GM19240 (cell line): ENCODE measurements around the gene TERT.
"Not testable (repeated sequence)": the region's sequence is repeated elsewhere in the genome, so short reads cannot be mapped to it uniquely, and the experiment has no call there.

Experiments used
- DNase-seq: peaks from one replicate; pipeline ENCODE4 v3.0.0; 2011; ENCODE audit warnings: low spot score; ENCODE audit not compliant: insufficient read length

TERT gene

DNA sequence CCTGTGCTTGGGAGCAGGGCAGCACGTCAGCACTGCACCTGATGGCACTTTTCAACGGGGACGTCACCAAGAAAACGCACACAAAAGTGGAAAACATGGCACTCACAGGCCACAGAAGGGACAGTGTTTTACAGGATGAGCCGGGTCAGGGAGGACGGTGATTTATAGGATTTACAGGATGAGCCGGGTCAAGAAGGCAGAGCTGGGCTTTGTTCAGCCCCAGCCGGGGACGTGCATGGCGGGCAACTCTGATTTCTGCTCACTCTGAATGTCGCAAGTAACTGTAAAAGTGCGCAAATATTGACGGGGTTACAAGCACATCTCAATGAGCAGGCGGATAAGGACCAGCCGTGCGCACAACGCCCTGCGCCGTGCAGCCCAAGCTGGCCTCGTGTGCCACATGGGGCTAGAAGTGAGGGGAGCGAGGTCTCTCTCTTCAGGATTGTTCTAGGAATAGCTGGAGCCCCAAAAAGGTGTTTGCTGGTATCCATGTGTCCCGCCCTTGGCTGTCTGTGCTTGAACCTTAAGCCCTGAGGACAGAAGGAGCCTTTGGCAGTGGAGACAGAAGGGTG lies 53.3 kb downstream of the TERT start:
- no peak for DNase-seq

DNA sequence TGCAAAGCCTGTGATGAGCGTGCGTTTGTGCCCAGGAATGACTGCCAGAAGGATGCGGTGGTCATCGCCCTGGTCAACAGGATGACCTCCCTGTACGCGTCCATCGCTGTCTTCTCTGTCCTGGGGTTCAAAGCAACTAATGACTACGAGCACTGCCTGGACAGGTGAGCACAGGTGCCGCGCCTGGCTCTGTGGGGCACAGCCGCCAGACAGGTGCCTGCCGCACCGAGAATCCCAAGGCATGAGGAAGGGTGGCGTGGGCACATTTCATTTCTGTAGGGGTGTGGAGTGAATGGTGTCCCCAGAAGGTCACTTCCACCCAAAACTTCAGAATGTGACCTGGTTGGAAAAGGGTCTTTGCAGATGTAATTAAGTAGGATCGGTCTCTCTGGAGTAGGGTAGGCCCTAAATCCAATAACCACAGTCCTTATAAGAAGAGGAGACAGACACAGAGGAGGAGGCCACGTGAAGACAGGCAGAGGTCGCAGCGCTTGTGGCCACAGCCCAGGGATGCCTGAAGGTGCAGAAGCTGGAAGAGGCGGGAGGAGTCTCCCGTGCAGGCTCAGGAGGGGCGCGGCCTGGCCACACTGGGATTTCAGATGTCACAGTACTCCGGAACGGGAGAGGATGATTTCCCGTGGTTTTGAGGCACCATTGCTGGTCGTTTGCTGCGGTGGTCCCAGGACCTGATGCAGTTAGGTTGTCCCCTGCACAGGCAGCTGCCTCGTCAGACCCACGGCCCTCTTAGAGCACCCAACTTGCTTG lies 54.2 kb downstream of the TERT start:
- DNase-seq: no peak

DNA sequence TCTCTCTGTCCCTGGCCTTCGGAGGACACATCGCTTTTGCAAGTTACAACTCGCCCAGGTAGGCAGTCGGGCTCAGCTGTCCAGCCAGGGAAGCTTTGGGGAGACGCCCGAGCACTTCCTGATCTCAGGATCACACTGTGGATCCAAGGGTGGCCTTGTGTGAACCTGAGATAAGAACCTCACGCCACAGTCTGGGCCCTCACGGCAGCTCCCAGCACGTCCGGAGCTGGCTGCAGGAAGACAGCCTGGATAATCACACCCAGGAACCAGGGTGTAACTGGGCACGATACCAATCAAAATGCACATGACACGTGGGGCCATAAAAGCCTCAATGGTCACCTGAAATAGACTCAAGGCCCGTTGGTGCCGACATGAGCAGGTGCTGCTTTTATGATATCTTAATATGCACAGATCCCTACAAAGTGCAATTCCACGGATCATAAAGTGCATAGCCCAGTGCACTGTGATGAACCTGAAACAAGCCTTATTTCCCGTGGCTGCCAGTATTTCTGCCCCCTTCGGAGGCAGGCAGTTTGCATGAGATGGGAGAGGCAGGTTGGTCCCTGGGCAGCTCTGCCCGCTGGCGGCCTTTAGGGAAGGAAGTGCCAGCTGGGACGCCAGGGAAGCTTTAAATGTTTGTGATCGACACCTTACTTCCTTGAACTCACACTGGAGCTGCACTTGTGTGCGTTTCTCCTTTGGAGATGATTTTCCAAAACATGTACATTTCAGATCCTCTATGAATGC lies 55.2 kb downstream of the TERT start:
- no peak for DNase-seq

DNA sequence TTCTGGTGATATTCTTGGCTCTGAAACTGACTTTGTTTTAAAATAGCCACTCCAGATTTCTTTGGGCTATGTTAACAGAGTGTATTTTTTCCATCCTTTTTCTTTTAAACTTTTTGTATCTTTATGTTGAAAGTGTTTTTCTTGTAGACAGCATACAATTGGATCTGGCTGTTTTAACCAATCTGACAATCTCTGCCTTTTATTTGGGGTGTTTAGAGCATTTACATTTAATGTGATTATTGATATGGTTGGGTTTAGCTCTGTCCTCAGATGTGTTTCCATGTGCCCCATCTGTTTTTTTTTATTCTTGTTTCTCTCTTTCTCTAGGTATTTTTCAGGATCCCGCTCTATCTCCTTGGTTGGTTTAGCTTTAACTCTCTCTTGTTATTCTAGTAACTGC lies 59.0 kb downstream of the TERT start:
- DNase-seq: no peak

DNA sequence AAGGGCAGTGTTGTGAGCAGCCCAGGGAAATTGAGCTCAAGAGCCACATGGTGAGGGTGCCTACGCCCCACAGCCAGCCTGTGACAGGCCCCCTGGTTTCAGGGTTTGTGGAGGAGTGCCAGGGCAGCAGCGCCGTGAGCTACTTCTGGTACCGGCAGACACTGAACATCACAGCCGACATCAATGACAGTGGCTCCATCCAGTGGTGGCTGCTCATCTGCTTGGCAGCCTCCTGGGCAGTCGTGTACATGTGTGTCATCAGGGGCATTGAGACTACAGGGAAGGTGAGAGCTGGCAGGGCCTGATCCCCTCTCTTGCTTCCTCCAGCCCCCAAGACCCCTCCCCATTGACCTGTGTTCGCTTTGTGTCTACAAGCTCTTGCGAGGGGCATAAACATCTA lies 59.5 kb downstream of the TERT start:
- DNase-seq: no peak

DNA sequence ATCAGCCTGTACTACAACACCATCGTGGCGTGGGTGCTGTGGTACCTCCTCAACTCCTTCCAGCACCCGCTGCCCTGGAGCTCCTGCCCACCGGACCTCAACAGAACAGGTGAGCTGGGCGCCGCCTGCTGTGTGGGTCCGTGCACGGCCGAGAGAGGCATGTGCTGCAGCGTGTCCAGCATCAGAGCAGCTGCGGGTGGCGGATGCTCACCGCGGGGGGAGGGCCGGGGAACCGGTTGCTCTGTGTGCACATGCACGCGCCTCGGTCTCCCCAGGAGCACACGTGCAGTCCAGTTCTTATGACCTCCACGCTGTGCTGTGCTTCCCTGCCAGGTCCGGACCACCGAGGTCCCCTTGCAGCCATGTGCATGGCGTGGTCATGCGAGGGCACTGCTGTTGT lies 62.1 kb downstream of the TERT start:
- no peak for DNase-seq

DNA sequence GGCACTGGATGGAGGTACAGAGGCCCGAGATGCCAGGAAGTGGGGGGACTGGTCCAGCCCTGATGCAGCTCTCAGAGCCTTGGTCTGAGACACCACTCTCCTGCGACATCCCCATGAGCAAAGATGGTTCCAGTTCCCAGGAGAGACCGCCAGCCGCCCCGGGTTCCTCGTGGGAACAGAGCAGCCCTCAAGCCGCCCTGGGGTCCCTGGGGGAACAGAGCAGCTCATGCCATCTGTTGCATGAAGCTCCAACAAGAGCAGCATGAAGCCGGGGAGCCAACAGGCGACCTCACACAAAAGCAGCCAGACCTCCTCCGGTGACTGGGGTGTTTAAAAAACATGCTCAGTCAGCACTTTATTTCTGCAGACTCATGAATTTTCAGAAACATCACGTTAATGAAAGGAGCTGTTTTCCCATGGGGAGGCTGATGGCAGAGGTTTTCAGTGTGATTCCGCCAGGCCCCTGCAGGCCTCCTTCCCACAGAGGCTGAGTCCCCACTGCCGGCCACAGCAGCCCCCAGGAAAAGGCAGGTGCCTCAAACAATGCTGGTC lies 63.4 kb downstream of the TERT start:
- DNase-seq: no peak

DNA sequence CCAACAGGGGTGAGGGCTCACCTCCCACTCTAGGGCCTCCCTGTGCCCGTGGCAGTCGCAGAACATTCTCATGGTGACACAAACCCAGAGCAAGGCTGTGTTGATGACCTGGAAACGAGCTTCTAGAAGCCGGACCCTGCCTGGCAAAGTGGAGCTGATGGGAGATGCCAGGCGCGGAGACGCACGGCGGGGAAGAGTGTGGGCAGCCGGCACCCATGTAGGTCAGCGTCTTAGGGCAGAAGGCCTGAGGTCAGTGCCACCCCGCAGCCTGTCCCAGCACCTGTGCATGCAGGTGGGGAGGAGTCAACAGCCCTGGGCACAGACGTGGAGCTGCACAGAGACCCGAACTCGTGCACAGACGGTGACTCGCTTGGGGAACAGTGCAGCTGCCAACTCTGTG lies 64.3 kb downstream of the TERT start:
- DNase-seq: no peak

DNA sequence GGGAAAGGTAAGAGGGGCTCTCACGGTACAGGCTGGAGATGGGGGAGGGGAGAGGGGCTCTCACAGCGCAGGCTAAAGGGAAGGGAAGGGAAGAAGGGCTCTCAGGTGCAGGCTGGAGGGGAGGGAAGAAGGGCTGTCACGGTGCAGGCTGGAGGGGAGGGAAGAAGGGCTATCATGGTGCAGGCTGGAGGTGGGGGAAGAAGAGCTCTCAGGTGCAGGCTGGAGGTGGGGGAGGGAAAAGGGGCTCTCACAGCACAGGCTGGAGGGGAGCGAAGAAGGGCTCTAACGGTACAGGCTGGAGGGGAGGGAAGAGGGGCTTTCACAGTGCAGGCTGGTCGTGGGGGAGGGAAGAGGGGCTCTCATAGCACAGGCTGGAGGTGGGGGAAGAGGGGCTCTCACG lies 65.0 kb downstream of the TERT start:
- DNase-seq: no peak

DNA sequence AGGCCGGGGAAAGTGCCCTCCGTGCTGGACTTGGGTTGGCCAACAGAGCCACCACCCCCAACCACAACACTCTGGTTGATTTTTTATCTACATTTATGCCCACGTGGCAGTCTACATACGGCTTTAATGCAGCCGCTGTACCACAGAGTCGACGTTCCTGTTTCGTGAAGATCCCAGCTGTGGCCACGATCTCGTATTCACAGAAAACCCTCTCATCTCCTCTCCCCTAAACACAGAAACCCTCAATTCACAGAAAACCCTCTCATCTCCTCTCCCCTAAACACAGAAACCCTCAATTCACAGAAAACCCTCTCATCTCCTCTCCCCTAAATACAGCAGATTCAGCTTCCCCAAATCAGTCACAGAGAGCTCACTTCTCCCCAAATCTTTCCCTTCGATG lies 65.8 kb downstream of the TERT start:
- not testable (repeated sequence) for DNase-seq

DNA sequence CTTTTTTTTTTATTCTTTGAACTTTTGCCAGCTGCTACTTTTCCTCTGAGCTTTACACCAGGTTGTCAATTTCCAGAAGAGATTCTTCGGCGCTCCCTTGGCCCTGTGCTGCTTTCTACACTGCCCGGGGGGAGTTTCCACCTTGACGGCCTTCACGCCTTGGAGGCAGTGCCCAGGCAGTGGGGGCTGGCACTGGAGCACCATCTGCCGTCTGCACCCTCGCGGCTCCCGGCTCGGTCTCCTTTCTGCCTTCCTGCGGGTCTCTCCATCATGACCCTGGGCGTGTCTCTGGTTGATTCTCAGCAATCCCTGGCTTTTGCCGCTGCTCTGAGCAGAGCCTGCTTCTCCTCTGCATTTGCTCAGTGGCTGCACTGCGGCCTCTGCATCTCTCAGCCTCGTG lies 66.7 kb downstream of the TERT start:
- no peak for DNase-seq

DNA sequence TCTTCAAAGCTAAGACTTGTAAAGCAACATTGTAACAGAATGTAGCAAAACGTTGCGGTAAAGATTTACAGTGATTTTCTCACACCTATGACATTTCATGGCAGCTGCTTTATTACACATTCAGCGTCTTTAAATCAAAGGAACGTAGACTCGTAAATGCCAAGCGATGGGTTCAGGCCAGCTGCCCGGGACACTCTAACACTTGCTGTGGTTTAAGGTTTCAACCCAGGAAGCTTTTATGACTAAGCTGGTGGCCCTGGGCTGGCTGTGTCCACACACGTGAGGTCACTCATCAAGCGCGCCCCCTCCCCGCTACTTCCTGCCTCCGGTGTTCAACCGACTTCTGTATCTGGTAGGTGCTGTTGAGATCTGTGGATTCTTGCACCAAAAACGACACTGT lies 67.2 kb downstream of the TERT start:
- no peak for DNase-seq

DNA sequence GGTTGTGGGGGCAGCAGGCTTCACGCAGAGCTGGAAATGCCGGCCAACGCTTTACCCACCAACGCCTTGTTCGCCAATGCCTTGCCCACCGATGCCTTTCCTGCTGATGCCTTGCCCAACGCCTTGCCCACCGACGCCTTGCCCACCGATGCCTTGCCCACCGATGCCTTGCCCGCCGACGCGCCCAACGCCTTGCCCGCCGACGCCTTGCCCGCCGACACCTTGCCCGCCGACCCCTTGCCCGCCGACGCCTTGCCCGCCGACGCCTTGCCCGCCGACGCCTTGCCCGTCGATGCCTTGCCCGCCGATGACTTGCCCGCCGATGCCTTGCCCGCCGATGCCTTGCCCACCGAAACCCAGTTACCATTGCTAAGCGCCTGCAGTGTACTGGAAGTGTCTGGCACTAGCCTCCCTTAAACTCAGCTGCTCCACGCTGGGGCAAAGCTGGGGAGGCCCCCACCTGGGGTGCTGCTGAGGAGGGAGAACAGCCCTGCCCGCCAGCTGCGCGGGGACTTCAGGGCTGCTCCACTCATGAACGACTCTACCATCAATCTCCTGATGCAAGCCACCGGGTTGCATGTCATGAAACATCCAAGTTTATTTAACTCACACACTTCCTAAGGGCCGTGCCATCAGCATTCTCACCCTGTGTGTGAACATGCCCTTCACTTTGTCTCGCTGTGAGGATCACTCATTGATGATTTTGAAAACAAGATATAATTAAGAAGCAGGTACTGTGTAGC lies 67.9 kb downstream of the TERT start:
- no peak for DNase-seq

DNA sequence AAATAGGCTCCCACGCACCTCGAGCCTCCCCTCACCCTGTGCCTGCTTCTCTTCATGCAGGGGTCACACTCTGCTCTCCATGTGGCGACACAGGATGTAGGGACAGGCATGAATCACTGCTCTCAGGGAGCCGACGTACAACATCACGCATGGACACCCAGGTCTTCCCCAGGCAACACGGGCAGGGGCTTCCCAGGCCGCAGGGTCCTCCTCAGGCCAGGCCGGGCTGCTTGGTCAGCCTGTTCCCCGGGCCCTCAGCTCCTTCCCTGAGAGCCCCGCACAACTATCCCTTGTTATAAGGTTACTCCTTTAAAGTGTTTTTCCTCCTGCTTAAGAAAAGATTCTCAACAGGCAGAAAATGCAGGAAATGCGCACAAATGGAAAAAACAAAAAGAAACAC lies 68.6 kb downstream of the TERT start:
- no peak for DNase-seq

DNA sequence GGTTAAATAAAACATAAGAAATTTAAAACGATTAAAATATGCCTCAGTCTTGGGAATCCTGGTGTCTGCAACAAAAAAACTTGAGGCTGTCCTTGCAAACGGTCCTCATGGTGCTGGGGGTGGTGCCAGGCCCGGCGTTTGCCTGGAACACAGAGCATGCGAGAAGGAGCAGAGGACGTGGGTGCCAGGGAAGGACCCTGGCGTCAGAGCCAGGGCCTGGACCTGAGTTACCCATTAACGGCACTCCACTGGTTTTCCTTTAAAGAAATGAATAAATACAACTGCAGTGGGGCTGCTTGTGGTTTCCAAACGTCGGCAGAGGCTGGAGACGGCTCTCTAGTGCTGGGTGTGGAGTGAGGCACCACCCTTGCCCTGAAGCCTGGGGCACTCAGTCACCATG lies 69.8 kb downstream of the TERT start, which contains the start of gene SLC6A18:
Gene SLC6A18, plus strand, starts transcription at position 301 of the 400 bp plus-strand sequence. Its CDS starts 97 bp downstream, at position 398.
- DNase-seq: no peak

DNA sequence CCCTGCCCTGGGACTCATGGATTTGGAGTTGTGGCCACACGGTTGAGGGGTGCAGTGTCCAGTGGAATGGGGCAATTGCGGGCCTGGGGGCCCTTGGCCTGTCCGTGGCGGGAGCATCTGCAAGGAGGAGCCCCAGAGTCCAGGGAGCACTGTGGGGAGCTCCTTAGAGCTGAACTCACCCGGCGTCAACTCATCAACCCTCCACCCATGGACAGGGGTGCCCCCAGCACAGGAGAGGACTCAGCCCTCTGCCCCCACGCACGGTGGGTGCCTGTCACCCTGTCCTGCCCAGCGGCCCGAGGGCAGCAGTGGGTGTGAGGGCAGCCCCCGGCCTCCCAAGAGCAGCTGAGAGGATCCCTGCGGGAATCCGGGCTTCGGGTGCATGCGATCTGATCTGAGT lies 70.2 kb downstream of the TERT start:
- DNase-seq: no peak

DNA sequence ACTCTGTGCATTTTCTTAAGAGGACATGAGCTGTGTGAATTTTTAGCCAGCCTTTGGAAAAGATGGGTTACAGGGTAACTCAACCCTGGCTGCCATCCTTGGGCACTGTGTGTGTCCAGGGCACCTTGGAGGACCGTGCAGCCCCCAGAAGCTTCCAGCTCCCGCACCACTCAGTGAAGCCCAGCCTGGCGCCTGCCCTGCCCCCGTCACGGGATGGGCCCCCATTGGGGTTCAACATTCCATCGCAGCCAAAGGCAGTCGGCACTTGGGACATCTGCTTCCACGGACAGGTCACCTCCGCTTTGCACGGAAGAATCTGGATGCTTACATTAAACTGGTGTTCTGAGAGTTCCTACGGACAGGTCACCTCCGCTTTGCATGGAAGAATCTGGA lies 71.6 kb downstream of the TERT start:
- no peak for DNase-seq

DNA sequence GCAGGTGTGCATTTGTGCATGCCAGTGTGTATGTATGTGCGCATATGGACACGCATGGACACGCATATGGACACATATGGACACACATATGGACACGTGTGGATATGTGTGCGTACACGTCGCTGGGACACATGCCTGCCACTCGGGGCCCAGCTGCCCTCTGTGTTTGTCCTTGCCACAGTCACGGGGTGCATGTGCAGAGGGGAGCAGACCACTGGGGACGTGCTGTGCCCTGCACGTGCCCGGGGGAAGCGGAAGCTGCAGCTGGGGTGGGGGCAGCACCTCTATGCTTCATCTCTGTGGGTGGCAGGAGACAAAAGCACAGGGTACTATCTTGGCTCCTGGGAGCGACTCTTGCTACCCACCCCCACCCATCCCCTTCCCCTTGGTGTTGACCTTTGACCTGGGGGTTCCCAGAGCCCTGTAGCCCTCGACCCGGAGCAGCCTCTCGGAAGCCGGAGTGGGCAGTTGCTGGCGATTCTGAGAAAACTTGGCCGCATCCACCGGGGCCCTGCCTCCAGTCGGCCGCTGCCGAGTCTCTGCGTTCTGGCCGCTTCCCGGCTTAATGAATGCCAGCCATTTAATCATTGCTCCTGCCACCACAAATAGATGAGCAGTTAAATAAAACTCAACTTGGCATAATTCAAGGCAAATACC lies 72.1 kb downstream of the TERT start:
- no peak for DNase-seq

DNA sequence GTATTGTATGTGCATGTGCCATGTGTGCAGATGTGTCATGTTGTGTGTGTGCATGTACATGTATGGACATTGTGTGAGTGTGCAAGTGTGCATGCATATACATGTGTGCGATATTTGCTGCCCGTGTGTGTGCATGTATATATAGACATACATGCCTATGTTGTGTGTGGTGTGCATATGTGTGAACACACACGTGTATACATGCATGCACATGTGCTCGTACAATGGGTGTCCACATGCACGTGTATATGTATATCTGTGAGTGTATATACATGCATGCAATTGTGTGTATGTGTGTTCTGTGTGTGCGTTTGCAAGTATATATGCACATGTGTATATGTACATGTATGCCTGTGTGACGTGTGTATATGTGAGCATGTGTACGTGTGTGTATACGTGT lies 72.7 kb downstream of the TERT start:
- no peak for DNase-seq

DNA sequence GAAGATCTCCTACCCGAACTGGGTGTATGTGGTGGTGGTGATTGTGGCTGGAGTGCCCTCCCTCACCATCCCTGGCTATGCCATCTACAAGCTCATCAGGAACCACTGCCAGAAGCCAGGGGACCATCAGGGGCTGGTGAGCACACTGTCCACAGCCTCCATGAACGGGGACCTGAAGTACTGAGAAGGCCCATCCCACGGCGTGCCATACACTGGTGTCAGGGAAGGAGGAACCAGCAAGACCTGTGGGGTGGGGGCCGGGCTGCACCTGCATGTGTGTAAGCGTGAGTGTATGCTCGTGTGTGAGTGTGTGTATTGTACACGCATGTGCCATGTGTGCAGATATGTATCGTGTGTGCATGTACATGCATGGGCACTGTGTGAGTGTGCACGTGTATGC lies 73.1 kb downstream of the TERT start:
- DNase-seq: no peak

DNA sequence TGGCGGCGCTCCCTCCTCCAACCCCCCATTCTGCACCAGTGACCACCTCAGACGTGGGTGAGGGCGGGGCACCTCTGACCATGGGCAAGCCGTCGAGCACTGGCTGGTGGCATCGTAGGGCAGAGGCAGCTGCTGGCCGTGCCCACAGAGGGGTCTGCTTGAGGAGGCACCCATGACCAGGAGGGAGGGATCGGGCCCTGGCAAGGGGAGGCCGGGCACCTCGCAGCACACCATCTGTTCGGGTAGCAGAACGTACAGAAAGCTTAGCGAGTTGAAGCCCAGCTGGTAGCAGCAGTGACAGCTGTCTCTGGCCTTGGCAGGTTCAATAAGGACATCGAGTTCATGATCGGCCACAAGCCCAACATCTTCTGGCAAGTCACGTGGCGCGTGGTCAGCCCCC lies 74.0 kb downstream of the TERT start:
- DNase-seq: no peak
